Fibroblast of pulmonary artery (primary cell): Measurements from ENCODE around the gene KRTAP10-11.
"Not testable (repeated sequence)": the region's sequence is repeated elsewhere in the genome, so short reads cannot be mapped to it uniquely, and the experiment has no call there.

Experiments
- DNase-seq: peaks from one replicate; pipeline ENCODE4 v3.0.0-alpha.2; 2010; ENCODE audit warnings: low read depth
- H3K4me3 ChIP-seq: replicated peaks from 2 replicates; pipeline ENCODE4 v1.5.1; 2011; ENCODE audit warnings: low read depth, mild to moderate bottlenecking, control low read depth, low read length, moderate library complexity
- CTCF ChIP-seq: IDR thresholded peaks from 2 replicates; pipeline ENCODE4 v1.5.1; 2011; ENCODE audit warnings: mild to moderate bottlenecking, control low read depth, low read length, inconsistent platforms; ENCODE audit errors: missing control alignments

Gene KRTAP10-11

DNA sequence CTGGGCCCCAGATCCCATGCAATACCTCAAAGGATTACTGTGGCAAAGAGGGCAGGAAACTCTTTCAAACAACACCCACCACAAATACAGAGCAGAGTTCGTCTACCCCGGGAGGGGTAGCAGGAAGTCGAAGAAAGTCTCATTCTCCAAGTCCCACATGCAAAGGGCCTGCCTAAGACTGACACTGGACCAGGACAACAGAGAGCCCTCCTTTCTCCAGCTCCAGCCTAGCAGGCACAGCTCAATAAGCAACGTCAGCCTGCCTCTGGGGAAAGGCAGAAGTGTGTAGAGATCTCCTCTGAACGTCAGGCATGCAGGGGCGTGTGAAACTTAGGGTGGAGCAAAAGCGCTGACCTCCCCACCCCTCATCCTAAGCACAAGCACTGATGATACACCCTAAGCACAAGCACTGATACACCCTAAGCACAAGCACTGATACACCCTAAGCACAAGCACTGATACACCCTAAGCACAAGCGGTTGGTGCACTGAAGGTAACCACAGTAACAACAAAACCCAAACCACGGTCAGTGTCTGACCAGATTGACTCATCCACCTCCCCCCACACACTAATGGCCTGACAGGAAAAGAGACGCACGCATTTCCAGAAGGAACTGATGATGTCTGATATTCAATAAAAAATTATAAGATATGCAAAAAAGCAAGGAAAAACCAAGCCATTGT is 12.8 kb downstream of the KRTAP10-11 start:
- no peak for TF ChIP-seq CTCF
- no peak for DNase-seq

GRCh38 chr21:44661567-44661966 is 15.4 kb downstream of the KRTAP10-11 start:
- DNase-seq, H3K4me3 ChIP-seq: not testable (repeated sequence)

More for the DNA sequence above, 12.8 kb downstream of the KRTAP10-11 start:
- H3K4me3 ChIP-seq: no peak overlapping the region

DNA sequence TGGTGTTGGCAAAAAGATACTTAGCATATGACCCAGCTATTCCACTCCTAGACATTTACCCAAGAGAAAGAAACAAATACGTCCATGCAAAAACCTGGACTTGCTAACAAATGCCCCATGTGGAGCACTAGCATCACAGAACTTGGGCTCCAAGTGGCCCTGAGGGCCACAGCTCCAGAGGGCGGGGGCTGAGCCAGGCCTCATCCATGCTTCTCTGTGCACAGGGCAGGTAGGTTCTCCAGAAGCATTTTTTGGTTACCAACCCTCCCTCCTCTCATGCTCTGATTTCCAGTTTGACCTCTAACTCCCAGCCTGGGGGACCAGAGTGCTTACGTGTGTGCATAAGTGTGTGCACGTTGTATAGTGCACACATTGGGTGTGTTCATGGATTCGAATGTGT is 18.5 kb downstream of the KRTAP10-11 start:
- H3K4me3 ChIP-seq: no peak overlapping the region
- DNase-seq: no peak
- TF ChIP-seq CTCF: no peak

GRCh38 chr21:44666401-44667320 is 20.4 kb downstream of the KRTAP10-11 start, which contains the start of gene KRTAP12-2:
TSS of gene KRTAP12-2 (minus strand) at chr21:44666927. CDS start at chr21:44666886, 41 bp downstream.
- no peak for DNase-seq
- TF ChIP-seq CTCF: no peak
- no peak within 1 kb of the TSS for H3K4me3 ChIP-seq

- TF ChIP-seq CTCF: no peak
- no peak overlapping the region for H3K4me3 ChIP-seq
- DNase-seq: no peak
Measured at GRCh38 chr21:44667612-44668011, 21.4 kb downstream of the KRTAP10-11 start.

DNA sequence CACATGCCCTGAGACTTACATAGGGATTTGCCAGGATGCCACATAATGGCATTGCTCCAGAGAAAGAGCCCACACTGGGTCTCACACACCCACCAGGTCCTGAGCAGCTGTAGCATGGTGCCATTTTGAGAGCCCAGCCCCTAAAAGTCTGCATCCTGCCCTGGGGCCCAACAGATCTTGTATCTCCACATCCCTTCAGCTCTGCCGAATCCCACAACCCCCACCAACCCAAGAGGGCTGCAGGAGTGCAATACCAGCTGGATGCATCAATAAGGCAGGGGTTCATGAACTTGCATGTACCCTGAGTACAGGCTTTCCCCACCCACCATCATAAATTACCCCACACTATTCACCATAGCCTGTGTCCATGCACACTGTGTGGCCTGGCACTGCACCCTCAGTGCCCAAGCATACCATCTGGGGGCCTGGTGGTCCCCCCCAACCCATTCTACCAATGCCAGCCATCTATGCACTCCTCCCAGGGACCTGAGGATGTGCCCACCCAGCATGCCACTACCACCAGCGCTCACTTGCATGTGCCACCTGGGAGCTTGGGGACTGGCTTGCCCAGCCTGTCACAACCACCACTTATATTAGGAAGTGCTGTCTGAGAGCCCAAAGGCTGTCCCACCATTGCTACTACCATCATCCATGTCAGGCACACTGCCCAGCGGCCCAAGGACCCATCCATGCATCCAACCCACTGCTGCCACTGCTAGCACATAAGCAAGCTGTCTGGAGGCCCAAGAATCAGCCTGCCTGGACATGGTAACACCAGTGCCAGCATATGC is 24.6 kb downstream of the KRTAP10-11 start:
- TF ChIP-seq CTCF: no peak
- H3K4me3 ChIP-seq: no peak overlapping the region
- DNase-seq: no peak

- TF ChIP-seq CTCF: no peak
- no peak overlapping the region for H3K4me3 ChIP-seq
- no peak for DNase-seq
Measured at GRCh38 chr21:44671911-44672310, 25.7 kb downstream of the KRTAP10-11 start.
